ENCODE data around the gene BTBD6. TPM values are rescaled to one million over a fixed set of nuclear protein-coding genes. Genes with fewer than 3 reads are reported as not detected.

BTBD6 gene
- polyA plus RNA-seq, 10 donors: 29.6 to 45.7 (median 37.9) TPM

- DNase-seq: no peak
Measured at GRCh38 chr14:105209646-105210045, 38.7 kb upstream of the BTBD6 start.

GRCh38 chr14:105210266-105211025 lies 37.9 kb upstream of the BTBD6 start:
- no peak for DNase-seq

- DNase-seq: no peak
Measured at GRCh38 chr14:105211086-105211757, 37.1 kb upstream of the BTBD6 start.

- DNase-seq: no peak
Measured at GRCh38 chr14:105211758-105212089, 36.6 kb upstream of the BTBD6 start.

- DNase-seq: no peak
Measured at GRCh38 chr14:105212541-105213300, 35.6 kb upstream of the BTBD6 start.

GRCh38 chr14:105213361-105213760 lies 35.0 kb upstream of the BTBD6 start:
- peak in 1 of 3 donors; percentile 67 for DNase-seq

- DNase-seq: no peak
Measured at GRCh38 chr14:105214324-105214915, 33.9 kb upstream of the BTBD6 start.

GRCh38 chr14:105215602-105216001 lies 32.7 kb upstream of the BTBD6 start:
- DNase-seq: no peak

GRCh38 chr14:105216490-105217247 lies 31.7 kb upstream of the BTBD6 start:
- no peak for DNase-seq

- no peak for DNase-seq
Measured at GRCh38 chr14:105217774-105218173, 30.6 kb upstream of the BTBD6 start.

- DNase-seq: no peak
Measured at GRCh38 chr14:105218611-105219010, 29.7 kb upstream of the BTBD6 start.

- DNase-seq: no peak
Measured at GRCh38 chr14:105219043-105219612, 29.2 kb upstream of the BTBD6 start.

- DNase-seq: no peak
Measured at GRCh38 chr14:105219753-105220152, 28.6 kb upstream of the BTBD6 start.

- no peak for DNase-seq
Measured at GRCh38 chr14:105220699-105221597, 27.4 kb upstream of the BTBD6 start.

GRCh38 chr14:105221598-105222178 lies 26.6 kb upstream of the BTBD6 start:
- no peak for DNase-seq

GRCh38 chr14:105223260-105223659 lies 25.1 kb upstream of the BTBD6 start:
- DNase-seq: no peak

- no peak for DNase-seq
Measured at GRCh38 chr14:105223770-105224544, 24.4 kb upstream of the BTBD6 start.

- DNase-seq: no peak
Measured at GRCh38 chr14:105224845-105225570, 23.3 kb upstream of the BTBD6 start.

Measured in muscle of back (tissue), 11 donors.